Astrocyte (in vitro differentiated cells and primary cell): Measurements from ENCODE around the gene RXFP1. TPM values are rescaled to one million over a fixed set of nuclear protein-coding genes. Genes with fewer than 3 reads are reported as not detected.

Source experiments
- DNase-seq: peaks from one replicate; pipeline ENCODE4 v3.0.0-alpha.2; 2010; ENCODE audit warnings: low read depth
- FAIRE-seq: peaks from 2 replicates; lab custom pipeline; 2011; peaks lifted over from hg19 to GRCh38; lab: Jason Lieb, UNC
- H2AFZ ChIP-seq: 2 replicates; pipeline ENCODE4 v1.6.0; 2012; ENCODE audit warnings: low read depth, low read length, inconsistent platforms
- H3K27ac ChIP-seq: 2 replicates; pipeline ENCODE4 v1.5.1; 2011; ENCODE audit warnings: low read depth, low read length, inconsistent platforms
- H3K27me3 ChIP-seq: 2 replicates; pipeline ENCODE4 v1.6.0; 2011; ENCODE audit warnings: low read length, inconsistent platforms; ENCODE audit not compliant: insufficient read depth
- H3K36me3 ChIP-seq: 2 replicates; pipeline ENCODE4 v1.5.1; 2011; ENCODE audit warnings: low read length, inconsistent platforms; ENCODE audit not compliant: insufficient read depth
- H3K4me1 ChIP-seq: 2 replicates; pipeline ENCODE4 v1.5.1; 2011; ENCODE audit warnings: low read length, inconsistent platforms; ENCODE audit not compliant: insufficient read depth
- H3K4me2 ChIP-seq: 2 replicates; pipeline ENCODE4 v1.6.0; 2012; ENCODE audit warnings: low read length, inconsistent platforms
- H3K4me3 ChIP-seq: 2 replicates; pipeline ENCODE4 v1.5.1; 2011; ENCODE audit warnings: low read depth, mild to moderate bottlenecking, low read length, inconsistent platforms; ENCODE audit not compliant: insufficient read depth
- H3K79me2 ChIP-seq: 2 replicates; pipeline ENCODE4 v1.6.0; 2012; ENCODE audit warnings: mild to moderate bottlenecking, low read length, inconsistent platforms; ENCODE audit not compliant: insufficient read depth
- H3K9ac ChIP-seq: 2 replicates; pipeline ENCODE4 v1.6.0; 2012; ENCODE audit warnings: mild to moderate bottlenecking, low read length, inconsistent platforms
- H3K9me3 ChIP-seq: 2 replicates; pipeline ENCODE4 v1.5.1; 2012; ENCODE audit warnings: low read depth, mild to moderate bottlenecking, low read length, inconsistent platforms; ENCODE audit not compliant: insufficient read depth
- H4K20me1 ChIP-seq: 2 replicates; pipeline ENCODE4 v1.6.0; 2012; ENCODE audit warnings: low read length, inconsistent platforms; ENCODE audit not compliant: insufficient read depth
- H3K27ac Mint-ChIP-seq: one replicate; pipeline ENCODE4 v1.8.0; 2021; ENCODE audit warnings: mild to moderate bottlenecking, mixed read lengths; ENCODE audit not compliant: unreplicated experiment
- H3K27me3 Mint-ChIP-seq: one replicate; pipeline ENCODE4 v1.8.0; 2021; ENCODE audit warnings: low read depth, mixed read lengths; ENCODE audit not compliant: unreplicated experiment
- H3K36me3 Mint-ChIP-seq: one replicate; pipeline ENCODE4 v1.8.0; 2021; ENCODE audit warnings: low read depth, mixed read lengths; ENCODE audit not compliant: unreplicated experiment
- H3K4me1 Mint-ChIP-seq: one replicate; pipeline ENCODE4 v1.8.0; 2021; ENCODE audit warnings: low read depth, mixed read lengths; ENCODE audit not compliant: unreplicated experiment
- H3K4me3 Mint-ChIP-seq: one replicate; pipeline ENCODE4 v1.8.0; 2021; ENCODE audit warnings: mild to moderate bottlenecking, moderate library complexity, mixed read lengths; ENCODE audit not compliant: unreplicated experiment
- H3K9me3 Mint-ChIP-seq: one replicate; pipeline ENCODE4 v1.8.0; 2021; ENCODE audit warnings: mild to moderate bottlenecking, mixed read lengths; ENCODE audit not compliant: unreplicated experiment
- EZH2 ChIP-seq: IDR thresholded peaks from 2 replicates; pipeline ENCODE4 v1.6.1; 2012; ENCODE audit warnings: mild to moderate bottlenecking, low read length, inconsistent platforms; ENCODE audit not compliant: insufficient read depth
- total RNA-seq: library from RNA; stranded (reverse); gene quantifications from 2 replicates; pipeline ENCODE4 v1.2.1, GENCODE V29; 2021
- TF ChIP-seq, protein P1 (sequence below): IDR thresholded peaks from 2 replicates; pipeline ENCODE4 v1.5.1; 2011; ENCODE audit warnings: low read depth, mild to moderate bottlenecking, inconsistent platforms, low read length, moderate library complexity; ENCODE audit not compliant: insufficient read depth

Gene RXFP1
- total RNA-seq, 1 donor from 2014 or later, result 0.14 TPM

DNA sequence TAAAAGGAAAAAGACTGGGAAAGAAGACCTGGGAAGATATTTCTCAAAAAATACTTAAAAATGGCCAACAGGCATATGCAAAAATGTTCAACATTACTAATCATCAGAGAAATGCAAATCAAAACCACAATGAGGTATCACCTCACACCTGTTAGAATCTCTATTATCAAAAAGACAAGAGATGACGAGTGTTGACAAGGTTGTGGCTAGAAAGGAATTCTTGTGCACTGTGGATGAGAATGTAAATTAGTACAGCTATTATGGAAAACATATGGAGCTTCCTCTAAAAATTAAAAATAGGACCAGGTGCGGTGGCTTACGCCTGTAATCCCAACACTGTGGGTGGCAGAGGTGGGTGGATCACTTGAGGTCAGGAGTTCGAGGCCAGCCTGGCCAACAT lies 100.0 kb downstream of the RXFP1 start:
- Histone ChIP-seq H3K4me1 (no peaks in the 10 kb centered on the region), H3K4me3 (no peak overlapping the region), H3K4me2 (no peak overlapping the region), H3K27ac (no peak overlapping the region), H3K9ac (no peak overlapping the region), H3K36me3 (no peaks in the 10 kb centered on the region), H2AFZ (no peak overlapping the region), H3K27me3 (no peaks in the 10 kb centered on the region), H3K79me2 (no peaks in the 10 kb centered on the region), H3K9me3 (no peaks in the 10 kb centered on the region), H4K20me1 (no peaks in the 10 kb centered on the region)
- DNase-seq (no peak), FAIRE-seq (no peak)
- Mint-ChIP-seq H3K36me3 (no peaks in the 10 kb centered on the region), H3K4me3 (no peak overlapping the region), H3K9me3 (no peaks in the 10 kb centered on the region), H3K27ac (no peak overlapping the region), H3K27me3 (no peaks in the 10 kb centered on the region), H3K4me1 (no peaks in the 10 kb centered on the region)
- TF ChIP-seq EZH2, result no peak
- TF ChIP-seq, protein P1, sequence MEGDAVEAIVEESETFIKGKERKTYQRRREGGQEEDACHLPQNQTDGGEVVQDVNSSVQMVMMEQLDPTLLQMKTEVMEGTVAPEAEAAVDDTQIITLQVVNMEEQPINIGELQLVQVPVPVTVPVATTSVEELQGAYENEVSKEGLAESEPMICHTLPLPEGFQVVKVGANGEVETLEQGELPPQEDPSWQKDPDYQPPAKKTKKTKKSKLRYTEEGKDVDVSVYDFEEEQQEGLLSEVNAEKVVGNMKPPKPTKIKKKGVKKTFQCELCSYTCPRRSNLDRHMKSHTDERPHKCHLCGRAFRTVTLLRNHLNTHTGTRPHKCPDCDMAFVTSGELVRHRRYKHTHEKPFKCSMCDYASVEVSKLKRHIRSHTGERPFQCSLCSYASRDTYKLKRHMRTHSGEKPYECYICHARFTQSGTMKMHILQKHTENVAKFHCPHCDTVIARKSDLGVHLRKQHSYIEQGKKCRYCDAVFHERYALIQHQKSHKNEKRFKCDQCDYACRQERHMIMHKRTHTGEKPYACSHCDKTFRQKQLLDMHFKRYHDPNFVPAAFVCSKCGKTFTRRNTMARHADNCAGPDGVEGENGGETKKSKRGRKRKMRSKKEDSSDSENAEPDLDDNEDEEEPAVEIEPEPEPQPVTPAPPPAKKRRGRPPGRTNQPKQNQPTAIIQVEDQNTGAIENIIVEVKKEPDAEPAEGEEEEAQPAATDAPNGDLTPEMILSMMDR, result no peak

DNA sequence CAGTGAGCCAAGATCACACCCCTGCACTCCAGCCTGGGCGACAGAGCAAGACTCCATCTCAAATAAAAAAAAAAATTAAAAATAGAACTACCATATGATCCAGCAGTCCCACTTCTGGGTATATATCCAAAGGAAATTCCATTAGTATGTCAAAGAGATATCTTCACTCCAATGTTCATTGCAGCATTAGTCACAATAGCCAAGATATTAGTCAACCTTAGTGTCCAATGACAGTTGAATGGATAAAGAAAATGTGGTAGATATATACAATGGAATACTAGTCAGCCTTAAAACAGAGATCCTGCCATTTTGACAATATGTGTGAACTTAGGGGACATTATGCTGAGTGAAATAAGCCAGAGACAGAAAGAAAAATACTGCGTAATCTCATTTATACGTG lies 100.6 kb downstream of the RXFP1 start:
- no peaks in the 10 kb centered on the region for H3K9me3 ChIP-seq
- Mint-ChIP-seq H3K36me3 (no peaks in the 10 kb centered on the region), H3K4me3 (no peak overlapping the region), H3K27me3 (no peaks in the 10 kb centered on the region), H3K9me3 (no peaks in the 10 kb centered on the region), H3K27ac (no peak overlapping the region), H3K4me1 (no peaks in the 10 kb centered on the region)
- H3K79me2 ChIP-seq, result no peaks in the 10 kb centered on the region
- no peak overlapping the region for H3K4me3 ChIP-seq
- DNase-seq, result peak; percentile 20
- no peak overlapping the region for H3K9ac ChIP-seq
- TF ChIP-seq, protein P1, result no peak
- no peak for TF ChIP-seq EZH2
- no peaks in the 10 kb centered on the region for H4K20me1 ChIP-seq
- no peak overlapping the region for H3K4me2 ChIP-seq
- H3K27ac ChIP-seq, result no peak overlapping the region
- H3K4me1 ChIP-seq, result no peaks in the 10 kb centered on the region
- H3K36me3 ChIP-seq, result no peaks in the 10 kb centered on the region
- no peaks in the 10 kb centered on the region for H3K27me3 ChIP-seq
- no peak for FAIRE-seq
- H2AFZ ChIP-seq, result no peak overlapping the region

GRCh38 chr4:158624889-158625478 lies 103.3 kb downstream of the RXFP1 start:
- H3K9me3 Mint-ChIP-seq, result no peaks in the 10 kb centered on the region
- FAIRE-seq, result peak; percentile 73
- H2AFZ ChIP-seq, result no peak overlapping the region

More at GRCh38 chr4:158624889-158625478, 103.3 kb downstream of the RXFP1 start:
- no peak overlapping the region for H3K4me2 ChIP-seq
- peak; percentile 41 for DNase-seq
- TF ChIP-seq, protein P1, result peak; percentile 84
- TF ChIP-seq EZH2, result no peak
- no peaks in the 10 kb centered on the region for H3K79me2 ChIP-seq
- no peaks in the 10 kb centered on the region for H3K9me3 ChIP-seq
- H3K9ac ChIP-seq, result no peak overlapping the region
- no peak overlapping the region for H3K27ac ChIP-seq
- H3K36me3 Mint-ChIP-seq, result no peaks in the 10 kb centered on the region
- no peaks in the 10 kb centered on the region for H3K27me3 ChIP-seq
- H3K27ac Mint-ChIP-seq, result no peak overlapping the region
- no peaks in the 10 kb centered on the region for H3K27me3 Mint-ChIP-seq
- H3K36me3 ChIP-seq, result no peaks in the 10 kb centered on the region
- no peak overlapping the region for H3K4me3 Mint-ChIP-seq
- H4K20me1 ChIP-seq, result no peaks in the 10 kb centered on the region
- no peaks in the 10 kb centered on the region for H3K4me1 Mint-ChIP-seq
- H3K4me3 ChIP-seq, result no peak overlapping the region
- H3K4me1 ChIP-seq, result no peaks in the 10 kb centered on the region
